Effector memory CD4-positive, alpha-beta T cell (primary cell): Measurements from ENCODE around the gene MRC2.
"Not testable (repeated sequence)": the region's sequence is repeated elsewhere in the genome, so short reads cannot be mapped to it uniquely, and the experiment has no call there.

Experiments
- DNase-seq, 3 donors: peaks; one replicate each; pipeline ENCODE4 v3.0.0-alpha.2; 2020
- H3K27ac ChIP-seq: 2 replicates; pipeline ENCODE4 v1.7.0; 2013; ENCODE audit warnings: mild to moderate bottlenecking, low read length, moderate library complexity; ENCODE audit not compliant: insufficient read depth, poor library complexity, severe bottlenecking
- H3K27me3 ChIP-seq: replicated peaks from 2 replicates; pipeline ENCODE4 v1.7.0; 2013; ENCODE audit warnings: mild to moderate bottlenecking, low read length; ENCODE audit not compliant: insufficient read depth, control insufficient read depth, poor library complexity, severe bottlenecking
- H3K36me3 ChIP-seq: 2 replicates; pipeline ENCODE4 v1.7.0; 2013; ENCODE audit warnings: mild to moderate bottlenecking, low read length, moderate library complexity; ENCODE audit not compliant: control insufficient read depth, insufficient read depth
- H3K4me1 ChIP-seq: 2 replicates; pipeline ENCODE4 v1.7.0; 2013; ENCODE audit warnings: low read length, mild to moderate bottlenecking; ENCODE audit not compliant: control insufficient read depth, insufficient read depth, poor library complexity, severe bottlenecking
- H3K4me3 ChIP-seq: 2 replicates; pipeline ENCODE4 v1.7.0; 2013; ENCODE audit warnings: low read length, low read depth, mild to moderate bottlenecking; ENCODE audit not compliant: insufficient read depth, poor library complexity, severe bottlenecking
- H3K9me3 ChIP-seq: 2 replicates; pipeline ENCODE4 v1.7.0; 2013; ENCODE audit warnings: mild to moderate bottlenecking, low read length, moderate library complexity; ENCODE audit not compliant: control insufficient read depth

The MRC2 gene

GRCh38 chr17:62611292-62611691 lies 16.2 kb upstream of the MRC2 start:
- Histone ChIP-seq H3K4me3 (no peak overlapping the region), H3K36me3 (peaks cover 56% of the 10 kb centered on the region)

GRCh38 chr17:62611728-62612127 lies 15.7 kb upstream of the MRC2 start:
- H3K4me3 ChIP-seq, result no peak overlapping the region
- H3K4me1 ChIP-seq, result no peaks in the 10 kb centered on the region
- H3K9me3 ChIP-seq, result no peaks in the 10 kb centered on the region
- H3K27ac ChIP-seq, result no peak overlapping the region
- peaks cover 56% of the 10 kb centered on the region for H3K36me3 ChIP-seq
- H3K27me3 ChIP-seq, result no peaks in the 10 kb centered on the region
- no peak for DNase-seq

More at GRCh38 chr17:62611292-62611691, 16.2 kb upstream of the MRC2 start:
- no peak for DNase-seq
- no peaks in the 10 kb centered on the region for H3K27me3 ChIP-seq
- H3K9me3 ChIP-seq, result no peaks in the 10 kb centered on the region
- no peak overlapping the region for H3K27ac ChIP-seq
- no peaks in the 10 kb centered on the region for H3K4me1 ChIP-seq

- H3K9me3 ChIP-seq, H3K27ac ChIP-seq, DNase-seq, H3K4me1 ChIP-seq, H3K4me3 ChIP-seq, H3K27me3 ChIP-seq: not testable (repeated sequence)
- H3K36me3 ChIP-seq, result peaks cover 56% of the 10 kb centered on the region
Measured at GRCh38 chr17:62612289-62612688, 15.2 kb upstream of the MRC2 start.

- not testable (repeated sequence) for H3K4me3 ChIP-seq, H3K27ac ChIP-seq, H3K27me3 ChIP-seq, H3K9me3 ChIP-seq, H3K4me1 ChIP-seq, DNase-seq
- H3K36me3 ChIP-seq, result peaks cover 48% of the 10 kb centered on the region
Measured at GRCh38 chr17:62613095-62613494, 14.4 kb upstream of the MRC2 start.

- no peak for DNase-seq
- Histone ChIP-seq H3K9me3 (no peaks in the 10 kb centered on the region), H3K4me3 (no peak overlapping the region), H3K4me1 (no peaks in the 10 kb centered on the region), H3K27me3 (no peaks in the 10 kb centered on the region), H3K27ac (no peak overlapping the region), H3K36me3 (peaks cover 39% of the 10 kb centered on the region)
Measured at GRCh38 chr17:62614142-62614541, 13.3 kb upstream of the MRC2 start.

GRCh38 chr17:62615503-62615902 lies 12.0 kb upstream of the MRC2 start:
- H3K27me3 ChIP-seq, result no peaks in the 10 kb centered on the region
- no peak overlapping the region for H3K27ac ChIP-seq
- no peaks in the 10 kb centered on the region for H3K9me3 ChIP-seq
- no peaks in the 10 kb centered on the region for H3K4me1 ChIP-seq
- H3K36me3 ChIP-seq, result peaks cover 26% of the 10 kb centered on the region
- H3K4me3 ChIP-seq, result no peak overlapping the region
- DNase-seq, result no peak

- Histone ChIP-seq H3K4me1 (no peaks in the 10 kb centered on the region), H3K4me3 (no peak overlapping the region), H3K9me3 (no peaks in the 10 kb centered on the region), H3K36me3 (peaks cover 20% of the 10 kb centered on the region), H3K27me3 (no peaks in the 10 kb centered on the region), H3K27ac (no peak overlapping the region)
- no peak for DNase-seq
Measured at GRCh38 chr17:62616993-62617893, 10.2 kb upstream of the MRC2 start.

- no peak overlapping the region for H3K4me3 ChIP-seq
- H3K27me3 ChIP-seq, result no peaks in the 10 kb centered on the region
- H3K36me3 ChIP-seq, result peaks cover 19% of the 10 kb centered on the region
- no peak overlapping the region for H3K27ac ChIP-seq
- no peak for DNase-seq
- H3K9me3 ChIP-seq, result no peaks in the 10 kb centered on the region
- H3K4me1 ChIP-seq, result no peaks in the 10 kb centered on the region
Measured at GRCh38 chr17:62617894-62618472, 9.5 kb upstream of the MRC2 start.

- no peaks in the 10 kb centered on the region for H3K27me3 ChIP-seq
- no peak for DNase-seq
- no peak overlapping the region for H3K4me3 ChIP-seq
- H3K36me3 ChIP-seq, result peaks cover 19% of the 10 kb centered on the region
- no peak overlapping the region for H3K27ac ChIP-seq
- no peaks in the 10 kb centered on the region for H3K9me3 ChIP-seq
- H3K4me1 ChIP-seq, result no peaks in the 10 kb centered on the region
Measured at GRCh38 chr17:62618647-62619416, 8.6 kb upstream of the MRC2 start.
